Measurements from ENCODE around the gene POP4.

Gene POP4

GRCh38 chr19:29612121-29612520, 6.0 kb downstream of the POP4 start:
- no peak for TF ChIP-seq CTCF (conservative IDR thresholded peaks at IDR 0.05; ENCODE audit: low read depth, low read length)
- no peak for DNase-seq (ENCODE audit: low read depth)
- no peak overlapping the region for H3K4me3 ChIP-seq (ENCODE audit: low read length)

- DNase-seq (ENCODE audit: low read depth): no peak
- no peak overlapping the region for H3K4me3 ChIP-seq (ENCODE audit: low read length)
- TF ChIP-seq CTCF (conservative IDR thresholded peaks at IDR 0.05; ENCODE audit: low read depth, low read length): no peak
Observed at GRCh38 chr19:29612801-29613595, 6.9 kb downstream of the POP4 start.

GRCh38 chr19:29614046-29614445, 8.0 kb downstream of the POP4 start:
- TF ChIP-seq CTCF (conservative IDR thresholded peaks at IDR 0.05; ENCODE audit: low read depth, low read length): no peak
- no peak for DNase-seq (ENCODE audit: low read depth)
- H3K4me3 ChIP-seq (ENCODE audit: low read length): no peak overlapping the region

GRCh38 chr19:29614780-29615179, 8.7 kb downstream of the POP4 start:
- H3K4me3 ChIP-seq (ENCODE audit: low read length): no peak overlapping the region
- DNase-seq (ENCODE audit: low read depth): no peak
- no peak for TF ChIP-seq CTCF (conservative IDR thresholded peaks at IDR 0.05; ENCODE audit: low read depth, low read length)

GRCh38 chr19:29615891-29616425, 9.9 kb downstream of the POP4 start:
- H3K4me3 ChIP-seq (ENCODE audit: low read length): no peak overlapping the region
- DNase-seq (ENCODE audit: low read depth): no peak
- no peak for TF ChIP-seq CTCF (conservative IDR thresholded peaks at IDR 0.05; ENCODE audit: low read depth, low read length)

GRCh38 chr19:29616541-29616940, 10.5 kb downstream of the POP4 start:
- no peak for TF ChIP-seq CTCF (conservative IDR thresholded peaks at IDR 0.05; ENCODE audit: low read depth, low read length)
- H3K4me3 ChIP-seq (ENCODE audit: low read length): no peak overlapping the region
- no peak for DNase-seq (ENCODE audit: low read depth)
